WTC11 (cell line): ENCODE results near the gene EPB41L4B. TPM values are rescaled to one million over a fixed set of nuclear protein-coding genes. Genes with fewer than 3 reads are reported as not detected.

ENCODE experiments used
- ATAC-seq: fragments of 200-7000 bp; cut with Tn5 transposase; 2 replicates; pipeline ENCODE4 v1.10.0; 2021; ENCODE audit warnings: mild to moderate bottlenecking, moderate library complexity
- CTCF ChIA-PET: fragments of 300-600 bp; sonication (Branson Sonifier 250); formaldehyde crosslinking; loops from one replicate; lab custom pipeline; 2021; ENCODE audit warnings: antibody characterized with exemption; lab: Charles Lee
- POLR2A ChIA-PET: fragments of 350-600 bp; sonication (Branson Sonifier 250); formaldehyde crosslinking; loops from one replicate; lab custom pipeline; 2021; ENCODE audit warnings: antibody characterized with exemption; lab: Charles Lee
- DNase-seq: peaks from one replicate; pipeline ENCODE4 v3.0.0; 2021; ENCODE audit warnings: low spot score
- H3K27ac Mint-ChIP-seq: 2 replicates; pipeline ENCODE4 v1.8.0; 2021; ENCODE audit warnings: mixed read lengths
- H3K27me3 Mint-ChIP-seq: 2 replicates; pipeline ENCODE4 v1.8.0; 2021; ENCODE audit warnings: low read depth, mild to moderate bottlenecking, moderate library complexity, mixed read lengths
- H3K36me3 Mint-ChIP-seq: 2 replicates; pipeline ENCODE4 v1.8.0; 2021; ENCODE audit warnings: mixed read lengths
- H3K4me1 Mint-ChIP-seq: 2 replicates; pipeline ENCODE4 v1.8.0; 2022; ENCODE audit warnings: mixed read lengths
- H3K4me3 Mint-ChIP-seq: 2 replicates; pipeline ENCODE4 v1.8.0; 2021; ENCODE audit warnings: mild to moderate bottlenecking, moderate library complexity, mixed read lengths
- H3K9me3 Mint-ChIP-seq: 2 replicates; pipeline ENCODE4 v1.8.0; 2021; ENCODE audit warnings: mixed read lengths
- ELF4 ChIP-seq: sonication (generic); formaldehyde crosslinking; IDR thresholded peaks from 2 replicates; pipeline ENCODE4 v1.8.1; 2022; ENCODE audit warnings: low read depth, mild to moderate bottlenecking, moderate library complexity, missing genetic modification reagents
- GTF2I ChIP-seq: fragments of 250-450 bp; sonication (Bioruptor Pico); conservative IDR thresholded peaks from 2 replicates; pipeline ENCODE4 v1.4.0; 2021; ENCODE audit warnings: mild to moderate bottlenecking
- HMGA2 ChIP-seq: fragments of 250-450 bp; sonication (Bioruptor Pico); IDR thresholded peaks from 2 replicates; pipeline ENCODE4 v1.4.0; 2021; ENCODE audit warnings: mild to moderate bottlenecking, moderate library complexity
- JUN ChIP-seq: sonication (generic); formaldehyde crosslinking; IDR thresholded peaks from 2 replicates; pipeline ENCODE4 v1.8.0; 2023; ENCODE audit warnings: mild to moderate bottlenecking, missing genetic modification reagents
- KAT7 ChIP-seq: sonication (generic); formaldehyde crosslinking; IDR thresholded peaks from 2 replicates; pipeline ENCODE4 v1.8.1; 2023; ENCODE audit warnings: missing genetic modification reagents, mild to moderate bottlenecking, borderline replicate concordance
- NR3C1 ChIP-seq: sonication (generic); formaldehyde crosslinking; conservative IDR thresholded peaks from 2 replicates; pipeline ENCODE4 v1.8.1; 2023; ENCODE audit warnings: low read depth, mild to moderate bottlenecking, missing genetic modification reagents
- PRRX2 ChIP-seq: fragments of 250-450 bp; sonication (Bioruptor Pico); IDR thresholded peaks from 2 replicates; pipeline ENCODE4 v1.8.0; 2021; ENCODE audit warnings: mild to moderate bottlenecking
- RELA ChIP-seq: sonication (generic); formaldehyde crosslinking; IDR thresholded peaks from 2 replicates; pipeline ENCODE4 v1.8.1; 2022; ENCODE audit warnings: missing genetic modification reagents, mild to moderate bottlenecking, borderline replicate concordance
- RORB ChIP-seq: fragments of 250-450 bp; sonication (Bioruptor Pico); IDR thresholded peaks from 2 replicates; pipeline ENCODE4 v1.9.0; 2021; ENCODE audit warnings: mild to moderate bottlenecking
- SMAD3 ChIP-seq: sonication (generic); formaldehyde crosslinking; IDR thresholded peaks from 2 replicates; pipeline ENCODE4 v1.8.0; 2022; ENCODE audit warnings: missing genetic modification reagents, mild to moderate bottlenecking, borderline replicate concordance
- SMAD4 ChIP-seq: sonication (generic); formaldehyde crosslinking; IDR thresholded peaks from 2 replicates; pipeline ENCODE4 v1.8.0; 2022; ENCODE audit warnings: mild to moderate bottlenecking, missing genetic modification reagents
- TEAD1 ChIP-seq: sonication (generic); formaldehyde crosslinking; IDR thresholded peaks from 2 replicates; pipeline ENCODE4 v1.8.0; 2022; ENCODE audit warnings: mild to moderate bottlenecking, missing genetic modification reagents
- ZNF263 ChIP-seq: sonication (generic); formaldehyde crosslinking; IDR thresholded peaks from 2 replicates; pipeline ENCODE4 v1.8.1; 2022; ENCODE audit warnings: low read depth, mild to moderate bottlenecking, moderate library complexity, missing genetic modification reagents
- ZNF396 ChIP-seq: fragments of 250-450 bp; sonication (Bioruptor Pico); IDR thresholded peaks from 2 replicates; pipeline ENCODE4 v1.8.0; 2021; ENCODE audit warnings: mild to moderate bottlenecking, moderate library complexity, borderline replicate concordance
- total RNA-seq: library from RNA; stranded (reverse); gene quantifications from 3 replicates; pipeline ENCODE4 v1.2.3, GENCODE V29; 2021
- TF ChIP-seq, protein P1 (sequence below): fragments of 250-450 bp; sonication (Bioruptor Pico); conservative IDR thresholded peaks from 2 replicates; pipeline ENCODE4 v1.9.0; 2021; ENCODE audit warnings: mild to moderate bottlenecking
- TF ChIP-seq, protein P2 (sequence below): sonication (generic); formaldehyde crosslinking; IDR thresholded peaks from 2 replicates; pipeline ENCODE4 v1.8.0; 2023; ENCODE audit warnings: missing genetic modification reagents
- TF ChIP-seq, protein P3 (sequence below): sonication (generic); formaldehyde crosslinking; IDR thresholded peaks from 2 replicates; pipeline ENCODE4 v1.8.1; 2022; ENCODE audit warnings: mild to moderate bottlenecking, missing genetic modification reagents, moderate library complexity, borderline replicate concordance
- TF ChIP-seq, protein P4 (sequence below): sonication (generic); formaldehyde crosslinking; conservative IDR thresholded peaks from 2 replicates; pipeline ENCODE4 v1.8.1; 2022; ENCODE audit warnings: mild to moderate bottlenecking, missing genetic modification reagents
- TF ChIP-seq, protein P5 (sequence below): sonication (generic); formaldehyde crosslinking; IDR thresholded peaks from 2 replicates; pipeline ENCODE4 v1.8.1; 2023; ENCODE audit warnings: mild to moderate bottlenecking, missing genetic modification reagents
- TF ChIP-seq, protein P6 (sequence below): sonication (generic); formaldehyde crosslinking; IDR thresholded peaks from 2 replicates; pipeline ENCODE4 v1.8.1; 2023; ENCODE audit warnings: mild to moderate bottlenecking, missing genetic modification reagents, moderate library complexity
- TF ChIP-seq, protein P7 (sequence below): sonication (generic); formaldehyde crosslinking; IDR thresholded peaks from 2 replicates; pipeline ENCODE4 v1.8.0; 2022; ENCODE audit warnings: mild to moderate bottlenecking, missing genetic modification reagents
- TF ChIP-seq, protein P8 (sequence below): sonication (generic); formaldehyde crosslinking; IDR thresholded peaks from 2 replicates; pipeline ENCODE4 v1.8.1; 2023; ENCODE audit warnings: mild to moderate bottlenecking, missing genetic modification reagents, moderate library complexity
- TF ChIP-seq, protein P9 (sequence below): fragments of 200-600 bp; IDR thresholded peaks from 2 replicates; pipeline ENCODE4 v1.8.0; 2022; ENCODE audit warnings: antibody characterized with exemption

The EPB41L4B gene
- total RNA-seq, 1 experiment from 2014 or later, result 20.0 TPM

DNA sequence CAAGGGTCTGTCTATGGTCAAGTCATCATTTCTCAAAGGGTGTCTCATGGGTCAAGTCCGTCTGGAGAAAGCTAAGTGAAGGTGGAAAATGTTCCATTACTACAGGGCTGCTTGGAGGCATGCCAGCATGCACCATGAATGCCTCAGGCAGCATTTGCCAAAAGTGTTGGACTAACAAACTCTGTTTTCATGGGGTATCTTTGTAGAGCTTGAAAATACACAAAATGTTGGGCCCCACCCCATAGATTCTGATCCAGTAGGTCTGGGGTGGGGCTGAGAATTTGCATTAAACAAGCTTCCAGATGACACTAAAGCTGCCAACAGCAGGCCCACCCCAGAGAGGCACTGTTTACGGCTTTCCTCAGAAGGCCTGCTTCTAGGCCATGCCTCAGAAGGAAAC, 78.8 kb downstream of the EPB41L4B start:
- DNase-seq (no peak), ATAC-seq (peak; percentile 50)
- CTCF ChIA-PET, result interaction anchor here (0.6 to 0.7 kb wide), 2 partner anchors 27 to 210 kb away, joined by 3 read pairs; no protein-coding TSS in a partner anchor
- peaks cover 50% of the 10 kb centered on the region for H3K4me1 Mint-ChIP-seq
- H3K4me3 Mint-ChIP-seq, result no peak overlapping the region
- no peaks in the 10 kb centered on the region for H3K27me3 Mint-ChIP-seq
- TF ChIP-seq NR3C1, result no peak
- TF ChIP-seq, protein P1, sequence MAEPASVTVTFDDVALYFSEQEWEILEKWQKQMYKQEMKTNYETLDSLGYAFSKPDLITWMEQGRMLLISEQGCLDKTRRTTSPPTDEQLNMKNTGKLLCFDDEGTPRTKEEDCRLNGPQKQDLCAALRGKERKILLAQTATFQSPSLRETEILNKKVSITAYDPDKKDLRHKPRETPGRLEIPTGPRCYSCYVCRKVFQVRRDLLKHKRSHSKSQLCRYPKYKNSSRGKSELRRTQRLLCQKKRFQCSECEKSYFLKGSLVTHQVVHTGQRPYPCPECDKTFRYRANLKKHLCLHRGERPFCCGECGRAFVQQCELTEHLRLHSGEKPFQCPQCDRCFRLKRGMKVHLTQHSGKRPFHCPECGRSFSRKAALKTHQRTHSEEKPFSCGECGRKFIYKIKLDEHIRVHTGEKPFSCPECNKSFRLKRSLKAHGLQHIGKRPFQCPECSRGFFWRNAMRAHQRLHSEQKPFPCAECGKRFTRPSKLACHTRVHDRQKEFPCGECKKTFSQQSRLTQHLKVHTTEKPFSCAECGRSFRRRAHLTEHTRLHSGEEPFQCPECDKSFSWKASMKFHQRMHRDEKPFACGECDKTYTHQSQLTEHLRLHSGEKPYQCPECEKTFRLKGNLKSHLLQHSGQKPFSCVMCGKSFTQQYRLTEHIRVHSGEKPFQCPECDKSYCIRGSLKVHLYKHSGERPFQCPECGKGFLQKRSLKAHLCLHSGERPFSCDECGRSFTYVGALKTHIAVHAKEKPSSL (CRISPR knock-in tag), result no peak
- no peak for TF ChIP-seq ZNF396 (CRISPR knock-in tag)
- TF ChIP-seq, protein P2, sequence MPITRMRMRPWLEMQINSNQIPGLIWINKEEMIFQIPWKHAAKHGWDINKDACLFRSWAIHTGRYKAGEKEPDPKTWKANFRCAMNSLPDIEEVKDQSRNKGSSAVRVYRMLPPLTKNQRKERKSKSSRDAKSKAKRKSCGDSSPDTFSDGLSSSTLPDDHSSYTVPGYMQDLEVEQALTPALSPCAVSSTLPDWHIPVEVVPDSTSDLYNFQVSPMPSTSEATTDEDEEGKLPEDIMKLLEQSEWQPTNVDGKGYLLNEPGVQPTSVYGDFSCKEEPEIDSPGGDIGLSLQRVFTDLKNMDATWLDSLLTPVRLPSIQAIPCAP (CRISPR knock-in tag), result no peak
- TF ChIP-seq, all 79 proteins: peak for 0
- POLR2A ChIA-PET, result interaction anchor here (0.6 kb wide), 1 partner anchor 48 kb away, joined by 4 read pairs; no protein-coding TSS in a partner anchor
- H3K9me3 Mint-ChIP-seq, result no peaks in the 10 kb centered on the region
- peaks cover 30% of the 10 kb centered on the region for H3K36me3 Mint-ChIP-seq
- H3K27ac Mint-ChIP-seq, result no peak overlapping the region; the same call in 1 of the 2 replicates

DNA sequence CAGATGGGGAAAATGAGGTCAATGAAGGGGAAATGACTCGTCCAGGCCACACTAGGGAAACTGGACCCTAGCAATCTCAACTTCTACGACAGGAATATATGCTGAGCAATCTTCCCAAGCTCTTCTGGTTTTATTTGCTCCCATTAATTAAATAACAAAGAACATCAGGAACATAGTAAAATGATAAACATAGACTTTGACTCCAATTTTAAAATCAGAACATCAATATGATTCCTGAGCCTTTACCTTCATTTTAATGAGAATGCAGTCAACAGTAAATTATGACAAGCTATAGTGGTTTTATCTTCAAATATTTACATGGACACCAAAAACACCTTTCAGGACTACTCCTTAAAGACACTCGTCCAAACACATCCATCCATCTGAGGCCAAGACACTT, 79.7 kb downstream of the EPB41L4B start:
- Mint-ChIP-seq H3K9me3 (no peaks in the 10 kb centered on the region), H3K36me3 (peaks cover 30% of the 10 kb centered on the region), H3K4me3 (no peak overlapping the region)
- CTCF ChIA-PET, result no interaction called here
- ATAC-seq, result no peak
- POLR2A ChIA-PET, result no interaction called here
- TF ChIP-seq, protein P3, sequence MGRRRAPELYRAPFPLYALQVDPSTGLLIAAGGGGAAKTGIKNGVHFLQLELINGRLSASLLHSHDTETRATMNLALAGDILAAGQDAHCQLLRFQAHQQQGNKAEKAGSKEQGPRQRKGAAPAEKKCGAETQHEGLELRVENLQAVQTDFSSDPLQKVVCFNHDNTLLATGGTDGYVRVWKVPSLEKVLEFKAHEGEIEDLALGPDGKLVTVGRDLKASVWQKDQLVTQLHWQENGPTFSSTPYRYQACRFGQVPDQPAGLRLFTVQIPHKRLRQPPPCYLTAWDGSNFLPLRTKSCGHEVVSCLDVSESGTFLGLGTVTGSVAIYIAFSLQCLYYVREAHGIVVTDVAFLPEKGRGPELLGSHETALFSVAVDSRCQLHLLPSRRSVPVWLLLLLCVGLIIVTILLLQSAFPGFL (CRISPR knock-in tag), result no peak
- TF ChIP-seq SMAD3 (CRISPR knock-in tag) (no peak), GTF2I (CRISPR knock-in tag) (no peak), PRRX2 (no peak), HMGA2 (CRISPR knock-in tag) (no peak), JUN (CRISPR knock-in tag) (no peak), ELF4 (CRISPR knock-in tag) (no peak), ZNF263 (CRISPR knock-in tag) (no peak), TEAD1 (CRISPR knock-in tag) (no peak), SMAD4 (no peak), RELA (CRISPR knock-in tag) (no peak), RORB (CRISPR knock-in tag) (no peak), KAT7 (CRISPR knock-in tag) (no peak)
- TF ChIP-seq, protein P4, sequence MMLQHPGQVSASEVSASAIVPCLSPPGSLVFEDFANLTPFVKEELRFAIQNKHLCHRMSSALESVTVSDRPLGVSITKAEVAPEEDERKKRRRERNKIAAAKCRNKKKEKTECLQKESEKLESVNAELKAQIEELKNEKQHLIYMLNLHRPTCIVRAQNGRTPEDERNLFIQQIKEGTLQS (CRISPR knock-in tag), result no peak
- TF ChIP-seq, protein P5, sequence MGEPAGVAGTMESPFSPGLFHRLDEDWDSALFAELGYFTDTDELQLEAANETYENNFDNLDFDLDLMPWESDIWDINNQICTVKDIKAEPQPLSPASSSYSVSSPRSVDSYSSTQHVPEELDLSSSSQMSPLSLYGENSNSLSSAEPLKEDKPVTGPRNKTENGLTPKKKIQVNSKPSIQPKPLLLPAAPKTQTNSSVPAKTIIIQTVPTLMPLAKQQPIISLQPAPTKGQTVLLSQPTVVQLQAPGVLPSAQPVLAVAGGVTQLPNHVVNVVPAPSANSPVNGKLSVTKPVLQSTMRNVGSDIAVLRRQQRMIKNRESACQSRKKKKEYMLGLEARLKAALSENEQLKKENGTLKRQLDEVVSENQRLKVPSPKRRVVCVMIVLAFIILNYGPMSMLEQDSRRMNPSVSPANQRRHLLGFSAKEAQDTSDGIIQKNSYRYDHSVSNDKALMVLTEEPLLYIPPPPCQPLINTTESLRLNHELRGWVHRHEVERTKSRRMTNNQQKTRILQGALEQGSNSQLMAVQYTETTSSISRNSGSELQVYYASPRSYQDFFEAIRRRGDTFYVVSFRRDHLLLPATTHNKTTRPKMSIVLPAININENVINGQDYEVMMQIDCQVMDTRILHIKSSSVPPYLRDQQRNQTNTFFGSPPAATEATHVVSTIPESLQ (CRISPR knock-in tag), result no peak
- TF ChIP-seq, protein P6, sequence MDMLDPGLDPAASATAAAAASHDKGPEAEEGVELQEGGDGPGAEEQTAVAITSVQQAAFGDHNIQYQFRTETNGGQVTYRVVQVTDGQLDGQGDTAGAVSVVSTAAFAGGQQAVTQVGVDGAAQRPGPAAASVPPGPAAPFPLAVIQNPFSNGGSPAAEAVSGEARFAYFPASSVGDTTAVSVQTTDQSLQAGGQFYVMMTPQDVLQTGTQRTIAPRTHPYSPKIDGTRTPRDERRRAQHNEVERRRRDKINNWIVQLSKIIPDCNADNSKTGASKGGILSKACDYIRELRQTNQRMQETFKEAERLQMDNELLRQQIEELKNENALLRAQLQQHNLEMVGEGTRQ (CRISPR knock-in tag), result no peak
- TF ChIP-seq, protein P7, sequence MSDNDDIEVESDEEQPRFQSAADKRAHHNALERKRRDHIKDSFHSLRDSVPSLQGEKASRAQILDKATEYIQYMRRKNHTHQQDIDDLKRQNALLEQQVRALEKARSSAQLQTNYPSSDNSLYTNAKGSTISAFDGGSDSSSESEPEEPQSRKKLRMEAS (CRISPR knock-in tag), result no peak
- TF ChIP-seq, protein P8, sequence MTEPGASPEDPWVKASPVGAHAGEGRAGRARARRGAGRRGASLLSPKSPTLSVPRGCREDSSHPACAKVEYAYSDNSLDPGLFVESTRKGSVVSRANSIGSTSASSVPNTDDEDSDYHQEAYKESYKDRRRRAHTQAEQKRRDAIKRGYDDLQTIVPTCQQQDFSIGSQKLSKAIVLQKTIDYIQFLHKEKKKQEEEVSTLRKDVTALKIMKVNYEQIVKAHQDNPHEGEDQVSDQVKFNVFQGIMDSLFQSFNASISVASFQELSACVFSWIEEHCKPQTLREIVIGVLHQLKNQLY (CRISPR knock-in tag), result no peak
- TF ChIP-seq, protein P9, sequence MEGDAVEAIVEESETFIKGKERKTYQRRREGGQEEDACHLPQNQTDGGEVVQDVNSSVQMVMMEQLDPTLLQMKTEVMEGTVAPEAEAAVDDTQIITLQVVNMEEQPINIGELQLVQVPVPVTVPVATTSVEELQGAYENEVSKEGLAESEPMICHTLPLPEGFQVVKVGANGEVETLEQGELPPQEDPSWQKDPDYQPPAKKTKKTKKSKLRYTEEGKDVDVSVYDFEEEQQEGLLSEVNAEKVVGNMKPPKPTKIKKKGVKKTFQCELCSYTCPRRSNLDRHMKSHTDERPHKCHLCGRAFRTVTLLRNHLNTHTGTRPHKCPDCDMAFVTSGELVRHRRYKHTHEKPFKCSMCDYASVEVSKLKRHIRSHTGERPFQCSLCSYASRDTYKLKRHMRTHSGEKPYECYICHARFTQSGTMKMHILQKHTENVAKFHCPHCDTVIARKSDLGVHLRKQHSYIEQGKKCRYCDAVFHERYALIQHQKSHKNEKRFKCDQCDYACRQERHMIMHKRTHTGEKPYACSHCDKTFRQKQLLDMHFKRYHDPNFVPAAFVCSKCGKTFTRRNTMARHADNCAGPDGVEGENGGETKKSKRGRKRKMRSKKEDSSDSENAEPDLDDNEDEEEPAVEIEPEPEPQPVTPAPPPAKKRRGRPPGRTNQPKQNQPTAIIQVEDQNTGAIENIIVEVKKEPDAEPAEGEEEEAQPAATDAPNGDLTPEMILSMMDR, result no peak
- TF ChIP-seq, all 79 proteins: peak for 0
- no peak overlapping the region for H3K27ac Mint-ChIP-seq
- H3K4me1 Mint-ChIP-seq, result peaks cover 42% of the 10 kb centered on the region
- DNase-seq, result no peak
- no peaks in the 10 kb centered on the region for H3K27me3 Mint-ChIP-seq
